PFSK-1 (cell line): ENCODE results near the gene SUSD2.

Source experiments
- FOXP2 ChIP-seq: optimal IDR thresholded peaks from 2 replicates; pipeline ENCODE3; 2011; ENCODE audit warnings: borderline replicate concordance, control low read depth, inconsistent platforms; ENCODE audit not compliant: insufficient read depth; ENCODE audit errors: extremely low read length, extremely low read depth
- POLR2AphosphoS5 ChIP-seq: IDR thresholded peaks from 2 replicates; pipeline ENCODE4 v1.6.1; 2012; ENCODE audit warnings: low read depth, mild to moderate bottlenecking, control low read depth, low read length, moderate library complexity
- SIN3A ChIP-seq: IDR thresholded peaks from 2 replicates; pipeline ENCODE4 v1.6.1; 2012; ENCODE audit warnings: mild to moderate bottlenecking, low read length, moderate library complexity, borderline replicate concordance; ENCODE audit not compliant: insufficient read depth
- TAF1 ChIP-seq: IDR thresholded peaks from 2 replicates; pipeline ENCODE4 v1.6.1; 2012; ENCODE audit warnings: low read length, control low read depth, borderline replicate concordance; ENCODE audit not compliant: insufficient read depth
- TF ChIP-seq, protein P1 (sequence below), 2 experiments: IDR thresholded peaks; 2 replicates each; pipeline versions ENCODE4 v1.6.1 to v1.8.0; 2011 to 2012; ENCODE audit warnings: low read depth in 2 of 2, low read length in 2 of 2, control low read depth in 1 of 2, inconsistent platforms in 1 of 2, mild to moderate bottlenecking in 1 of 2, moderate library complexity in 1 of 2; ENCODE audit not compliant: insufficient read depth in 1 of 2

SUSD2 gene

DNA sequence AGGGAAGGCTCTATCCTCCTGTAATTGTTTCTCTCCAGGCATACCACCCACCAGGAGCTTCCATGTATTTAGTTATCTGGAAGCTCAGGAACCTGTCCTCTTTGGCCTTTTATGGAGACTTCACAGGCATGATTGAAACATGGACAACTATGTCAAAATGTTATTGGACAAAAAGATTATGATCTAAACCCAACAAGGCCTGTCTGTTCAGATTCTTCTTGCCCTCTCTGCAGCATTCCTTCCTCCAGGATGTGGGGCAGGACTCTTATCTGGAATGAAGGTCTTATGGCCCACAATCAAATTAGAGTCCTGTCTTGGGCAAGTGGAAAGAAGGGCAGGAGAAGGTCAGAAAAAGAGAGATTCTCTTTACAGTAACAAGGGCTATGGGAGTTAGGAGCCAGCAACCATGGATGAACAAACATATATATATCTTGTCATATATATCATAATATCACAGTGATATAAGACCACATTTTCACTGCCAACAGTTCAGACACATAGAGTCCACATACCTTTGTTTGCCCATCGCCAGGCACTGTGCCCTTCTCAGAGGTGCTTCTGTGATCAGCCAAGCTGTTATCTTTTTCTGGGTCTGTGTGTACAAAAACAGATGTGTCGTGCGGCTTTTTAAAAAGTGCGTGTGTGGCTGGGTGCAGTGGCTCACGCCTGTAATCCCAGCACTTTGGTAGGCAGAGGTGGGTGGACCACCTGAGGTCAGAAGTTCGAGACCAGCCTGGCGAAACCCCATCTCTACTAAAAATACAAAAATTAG is 42.5 kb upstream of the SUSD2 start:
- TF ChIP-seq, protein P1, sequence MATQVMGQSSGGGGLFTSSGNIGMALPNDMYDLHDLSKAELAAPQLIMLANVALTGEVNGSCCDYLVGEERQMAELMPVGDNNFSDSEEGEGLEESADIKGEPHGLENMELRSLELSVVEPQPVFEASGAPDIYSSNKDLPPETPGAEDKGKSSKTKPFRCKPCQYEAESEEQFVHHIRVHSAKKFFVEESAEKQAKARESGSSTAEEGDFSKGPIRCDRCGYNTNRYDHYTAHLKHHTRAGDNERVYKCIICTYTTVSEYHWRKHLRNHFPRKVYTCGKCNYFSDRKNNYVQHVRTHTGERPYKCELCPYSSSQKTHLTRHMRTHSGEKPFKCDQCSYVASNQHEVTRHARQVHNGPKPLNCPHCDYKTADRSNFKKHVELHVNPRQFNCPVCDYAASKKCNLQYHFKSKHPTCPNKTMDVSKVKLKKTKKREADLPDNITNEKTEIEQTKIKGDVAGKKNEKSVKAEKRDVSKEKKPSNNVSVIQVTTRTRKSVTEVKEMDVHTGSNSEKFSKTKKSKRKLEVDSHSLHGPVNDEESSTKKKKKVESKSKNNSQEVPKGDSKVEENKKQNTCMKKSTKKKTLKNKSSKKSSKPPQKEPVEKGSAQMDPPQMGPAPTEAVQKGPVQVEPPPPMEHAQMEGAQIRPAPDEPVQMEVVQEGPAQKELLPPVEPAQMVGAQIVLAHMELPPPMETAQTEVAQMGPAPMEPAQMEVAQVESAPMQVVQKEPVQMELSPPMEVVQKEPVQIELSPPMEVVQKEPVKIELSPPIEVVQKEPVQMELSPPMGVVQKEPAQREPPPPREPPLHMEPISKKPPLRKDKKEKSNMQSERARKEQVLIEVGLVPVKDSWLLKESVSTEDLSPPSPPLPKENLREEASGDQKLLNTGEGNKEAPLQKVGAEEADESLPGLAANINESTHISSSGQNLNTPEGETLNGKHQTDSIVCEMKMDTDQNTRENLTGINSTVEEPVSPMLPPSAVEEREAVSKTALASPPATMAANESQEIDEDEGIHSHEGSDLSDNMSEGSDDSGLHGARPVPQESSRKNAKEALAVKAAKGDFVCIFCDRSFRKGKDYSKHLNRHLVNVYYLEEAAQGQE (IDR thresholded peaks at IDR 0.05; ENCODE audit: insufficient read depth in 1 of 2, low read depth in 2 of 2, low read length in 2 of 2), result no peak
- TF ChIP-seq TAF1 (no peak), SIN3A (no peak), FOXP2 (no peak), POLR2AphosphoS5 (no peak)

DNA sequence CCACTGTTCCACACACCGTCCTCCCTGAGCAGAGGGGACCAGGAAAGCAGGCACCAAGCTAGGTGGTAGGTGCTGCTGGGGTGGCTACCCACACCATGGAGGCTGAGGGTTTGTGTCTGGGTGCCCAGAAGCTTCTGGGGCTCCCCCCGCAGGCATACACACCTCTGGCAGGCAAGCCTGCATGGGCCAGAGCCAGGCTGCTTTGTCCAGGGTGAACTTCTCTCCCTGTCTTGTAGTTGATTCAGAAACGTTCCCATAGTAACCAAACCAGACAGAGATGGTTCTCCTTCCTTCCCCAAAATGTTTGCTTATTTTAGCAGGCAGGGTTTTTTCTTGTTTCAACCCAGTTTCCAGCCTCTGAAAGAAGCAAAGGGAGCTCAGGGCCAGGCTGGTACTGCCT is 40.9 kb upstream of the SUSD2 start:
- no peak for TF ChIP-seq FOXP2
- TF ChIP-seq TAF1, result no peak
- TF ChIP-seq, protein P1 (IDR thresholded peaks at IDR 0.05; ENCODE audit: insufficient read depth in 1 of 2, low read depth in 2 of 2, low read length in 2 of 2), result no peak
- no peak for TF ChIP-seq SIN3A
- no peak for TF ChIP-seq POLR2AphosphoS5

GRCh38 chr22:24141586-24141985 is 39.7 kb upstream of the SUSD2 start:
- no peak for TF ChIP-seq TAF1
- TF ChIP-seq, protein P1 (IDR thresholded peaks at IDR 0.05; ENCODE audit: insufficient read depth in 1 of 2, low read depth in 2 of 2, low read length in 2 of 2), result no peak
- TF ChIP-seq FOXP2, result no peak
- no peak for TF ChIP-seq POLR2AphosphoS5
- TF ChIP-seq SIN3A, result no peak

- TF ChIP-seq TAF1, result no peak
- TF ChIP-seq, protein P1 (IDR thresholded peaks at IDR 0.05; ENCODE audit: insufficient read depth in 1 of 2, low read depth in 2 of 2, low read length in 2 of 2), result no peak
- no peak for TF ChIP-seq FOXP2
- TF ChIP-seq POLR2AphosphoS5, result no peak
- no peak for TF ChIP-seq SIN3A
Measured at GRCh38 chr22:24142241-24142640, 39.0 kb upstream of the SUSD2 start.
